ENCODE data around the gene ZFP37. TPM values are rescaled to one million over a fixed set of nuclear protein-coding genes. Genes with fewer than 3 reads are reported as not detected.
"Not testable (repeated sequence)": the region's sequence is repeated elsewhere in the genome, so short reads cannot be mapped to it uniquely, and the experiment has no call there.

ZFP37 gene
- 1 to 10 TPM in 1 of 4 donors, under 1 TPM in 2, not detected in 1; 0.54 to 2.2 (median 1.00) TPM for polyA plus RNA-seq
- long read RNA-seq, donor 1, partial matches to known transcripts = 0 of 1 reads
- long read RNA-seq, donor 1, other reads (novel, unspliced or antisense) = 0 of 1 reads
- long read RNA-seq, donor 2 = 0 reads
- long read RNA-seq, donor 3 = 0 reads
- long read RNA-seq, donor 4 = 0 reads
- long read RNA-seq, donor 5 = 0 reads
- long read RNA-seq, donor 6 = 0 reads
- long read RNA-seq, donor 7 = 0 reads
- long read RNA-seq, donor 8 = 0 reads
- long read RNA-seq, donor 9 = 0 reads
- long read RNA-seq, donor 10, partial matches to known transcripts = 0 of 1 reads
- long read RNA-seq, donor 10, other reads (novel, unspliced or antisense) = 0 of 1 reads

GRCh38 chr9:113056191-113057106 is at the start of gene ZFP37:
TSS of gene ZFP37 (minus strand) at chr9:113056724. CDS start at chr9:113056688, 36 bp downstream.
- WGBS, 3 donors = 3 to 14% (median 11%) methylated on average over 62 of the region's 62 CpGs
- peaks cover under 1 to 63% of the 10 kb centered on the region in 2 donors for H3K9me3 ChIP-seq (ENCODE audit: control insufficient read depth in 2 of 2, insufficient read depth in 1 of 2, low read depth in 1 of 2, low read length in 1 of 2)
- peak within 1 kb of the TSS in 2 of 3 donors; percentile 35 to 79 for H3K27ac ChIP-seq (ENCODE audit: low read depth in 1 of 3, low read length in 2 of 3)
- H3K4me3 ChIP-seq (ENCODE audit: low read depth in 1 of 3, low read length in 3 of 3) = peak within 1 kb of the TSS; percentile 26 to 66 (median 64)
- H3K4me1 ChIP-seq (ENCODE audit: control insufficient read depth in 3 of 3, insufficient read depth in 2 of 3, low read depth in 1 of 3, low read length in 2 of 3) = peaks cover 0 to 2% (median 0%) of the 10 kb centered on the region in 3 donors
- no peak for FAIRE-seq
- DNase-seq = peak; percentile 65 to 89
- peaks cover 0 to 1% (median 0%) of the 10 kb centered on the region in 3 donors for H3K36me3 ChIP-seq (ENCODE audit: control insufficient read depth in 3 of 3, insufficient read depth in 2 of 3, low read depth in 1 of 3, low read length in 3 of 3)
- peaks cover 0 to 20% (median 11%) of the 10 kb centered on the region in 3 donors for H3K27me3 ChIP-seq (ENCODE audit: control insufficient read depth in 3 of 3, insufficient read depth in 3 of 3, low read length in 3 of 3)

GRCh38 chr9:113105345-113105744 is 48.8 kb upstream of the ZFP37 start:
- not testable (repeated sequence) for H3K27ac ChIP-seq (ENCODE audit: low read depth in 1 of 3, low read length in 2 of 3); DNase-seq; FAIRE-seq; H3K4me1 ChIP-seq (ENCODE audit: control insufficient read depth in 3 of 3, insufficient read depth in 2 of 3, low read depth in 1 of 3, low read length in 2 of 3); H3K9me3 ChIP-seq (ENCODE audit: control insufficient read depth in 2 of 2, insufficient read depth in 1 of 2, low read depth in 1 of 2, low read length in 1 of 2); H3K4me3 ChIP-seq (ENCODE audit: low read depth in 1 of 3, low read length in 3 of 3); H3K36me3 ChIP-seq (ENCODE audit: control insufficient read depth in 3 of 3, insufficient read depth in 2 of 3, low read depth in 1 of 3, low read length in 3 of 3); H3K27me3 ChIP-seq (ENCODE audit: control insufficient read depth in 3 of 3, insufficient read depth in 3 of 3, low read length in 3 of 3)
- no CpG with 5 or more reads among the region's 6 CpGs for WGBS, 3 donors

- H3K4me1 ChIP-seq (ENCODE audit: control insufficient read depth in 3 of 3, insufficient read depth in 2 of 3, low read depth in 1 of 3, low read length in 2 of 3) = no peaks in the 10 kb centered on the region
- 60 to 75% (median 66%) methylated on average over 2 of the region's 2 CpGs for WGBS, 3 donors
- H3K36me3 ChIP-seq (ENCODE audit: control insufficient read depth in 3 of 3, insufficient read depth in 2 of 3, low read depth in 1 of 3, low read length in 3 of 3) = no peaks in the 10 kb centered on the region
- no peak for DNase-seq
- FAIRE-seq = no peak
- H3K27ac ChIP-seq (ENCODE audit: low read depth in 1 of 3, low read length in 2 of 3) = no peak overlapping the region
- peaks cover 0 to 26% (median 10%) of the 10 kb centered on the region in 3 donors for H3K27me3 ChIP-seq (ENCODE audit: control insufficient read depth in 3 of 3, insufficient read depth in 3 of 3, low read length in 3 of 3)
- H3K4me3 ChIP-seq (ENCODE audit: low read depth in 1 of 3, low read length in 3 of 3) = no peak overlapping the region
- H3K9me3 ChIP-seq (ENCODE audit: control insufficient read depth in 2 of 2, insufficient read depth in 1 of 2, low read depth in 1 of 2, low read length in 1 of 2) = peaks cover 0 to 6% of the 10 kb centered on the region in 2 donors
Measured at GRCh38 chr9:113095561-113095960, 39.0 kb upstream of the ZFP37 start.

GRCh38 chr9:113089924-113090323 is 33.4 kb upstream of the ZFP37 start:
- FAIRE-seq; H3K27ac ChIP-seq (ENCODE audit: low read depth in 1 of 3, low read length in 2 of 3); H3K36me3 ChIP-seq (ENCODE audit: control insufficient read depth in 3 of 3, insufficient read depth in 2 of 3, low read depth in 1 of 3, low read length in 3 of 3); H3K4me1 ChIP-seq (ENCODE audit: control insufficient read depth in 3 of 3, insufficient read depth in 2 of 3, low read depth in 1 of 3, low read length in 2 of 3); H3K4me3 ChIP-seq (ENCODE audit: low read depth in 1 of 3, low read length in 3 of 3); DNase-seq: not testable (repeated sequence)
- H3K9me3 ChIP-seq (ENCODE audit: control insufficient read depth in 2 of 2, insufficient read depth in 1 of 2, low read depth in 1 of 2, low read length in 1 of 2) = peaks cover 0 to 14% of the 10 kb centered on the region in 2 donors
- WGBS, 3 donors = 55 to 69% (median 65%) methylated on average over 14 to 16 of the region's 23 CpGs
- peaks cover 0 to 33% (median 18%) of the 10 kb centered on the region in 3 donors for H3K27me3 ChIP-seq (ENCODE audit: control insufficient read depth in 3 of 3, insufficient read depth in 3 of 3, low read length in 3 of 3)

- not testable (repeated sequence) for FAIRE-seq; H3K4me3 ChIP-seq (ENCODE audit: low read depth in 1 of 3, low read length in 3 of 3); H3K36me3 ChIP-seq (ENCODE audit: control insufficient read depth in 3 of 3, insufficient read depth in 2 of 3, low read depth in 1 of 3, low read length in 3 of 3); H3K4me1 ChIP-seq (ENCODE audit: control insufficient read depth in 3 of 3, insufficient read depth in 2 of 3, low read depth in 1 of 3, low read length in 2 of 3); DNase-seq; H3K27ac ChIP-seq (ENCODE audit: low read depth in 1 of 3, low read length in 2 of 3)
- 26 to 47% (median 38%) methylated on average over 3 to 13 of the region's 25 CpGs for WGBS, 3 donors
- H3K27me3 ChIP-seq (ENCODE audit: control insufficient read depth in 3 of 3, insufficient read depth in 3 of 3, low read length in 3 of 3) = peaks cover 0 to 29% (median 13%) of the 10 kb centered on the region in 3 donors
- peaks cover 0 to 14% of the 10 kb centered on the region in 2 donors for H3K9me3 ChIP-seq (ENCODE audit: control insufficient read depth in 2 of 2, insufficient read depth in 1 of 2, low read depth in 1 of 2, low read length in 1 of 2)
Measured at GRCh38 chr9:113089143-113089505, 32.6 kb upstream of the ZFP37 start.

GRCh38 chr9:113088456-113089142 is 32.1 kb upstream of the ZFP37 start:
- not testable (repeated sequence) for H3K36me3 ChIP-seq (ENCODE audit: control insufficient read depth in 3 of 3, insufficient read depth in 2 of 3, low read depth in 1 of 3, low read length in 3 of 3); FAIRE-seq; H3K4me1 ChIP-seq (ENCODE audit: control insufficient read depth in 3 of 3, insufficient read depth in 2 of 3, low read depth in 1 of 3, low read length in 2 of 3); H3K27ac ChIP-seq (ENCODE audit: low read depth in 1 of 3, low read length in 2 of 3); DNase-seq; H3K4me3 ChIP-seq (ENCODE audit: low read depth in 1 of 3, low read length in 3 of 3)
- Histone ChIP-seq H3K9me3 (ENCODE audit: control insufficient read depth in 2 of 2, insufficient read depth in 1 of 2, low read depth in 1 of 2, low read length in 1 of 2) (peaks cover 0 to 14% of the 10 kb centered on the region in 2 donors), H3K27me3 (ENCODE audit: control insufficient read depth in 3 of 3, insufficient read depth in 3 of 3, low read length in 3 of 3) (peaks cover 0 to 27% (median 13%) of the 10 kb centered on the region in 3 donors)
- 9 to 38% (median 25%) methylated on average over 16 to 25 of the region's 30 CpGs for WGBS, 3 donors

GRCh38 chr9:113062932-113063310 is 6.4 kb upstream of the ZFP37 start:
- not testable (repeated sequence) for H3K4me3 ChIP-seq (ENCODE audit: low read depth in 1 of 3, low read length in 3 of 3); H3K27ac ChIP-seq (ENCODE audit: low read depth in 1 of 3, low read length in 2 of 3); H3K4me1 ChIP-seq (ENCODE audit: control insufficient read depth in 3 of 3, insufficient read depth in 2 of 3, low read depth in 1 of 3, low read length in 2 of 3); H3K36me3 ChIP-seq (ENCODE audit: control insufficient read depth in 3 of 3, insufficient read depth in 2 of 3, low read depth in 1 of 3, low read length in 3 of 3); DNase-seq; FAIRE-seq
- Histone ChIP-seq H3K9me3 (ENCODE audit: control insufficient read depth in 2 of 2, insufficient read depth in 1 of 2, low read depth in 1 of 2, low read length in 1 of 2) (peaks cover 5 to 30% of the 10 kb centered on the region in 2 donors), H3K27me3 (ENCODE audit: control insufficient read depth in 3 of 3, insufficient read depth in 3 of 3, low read length in 3 of 3) (peaks cover 0 to 33% (median 25%) of the 10 kb centered on the region in 3 donors)
- WGBS, 3 donors = 45 to 79% (median 64%) methylated on average over 16 to 17 of the region's 20 CpGs
